Measurements from ENCODE around the gene AQP7.

DNA sequence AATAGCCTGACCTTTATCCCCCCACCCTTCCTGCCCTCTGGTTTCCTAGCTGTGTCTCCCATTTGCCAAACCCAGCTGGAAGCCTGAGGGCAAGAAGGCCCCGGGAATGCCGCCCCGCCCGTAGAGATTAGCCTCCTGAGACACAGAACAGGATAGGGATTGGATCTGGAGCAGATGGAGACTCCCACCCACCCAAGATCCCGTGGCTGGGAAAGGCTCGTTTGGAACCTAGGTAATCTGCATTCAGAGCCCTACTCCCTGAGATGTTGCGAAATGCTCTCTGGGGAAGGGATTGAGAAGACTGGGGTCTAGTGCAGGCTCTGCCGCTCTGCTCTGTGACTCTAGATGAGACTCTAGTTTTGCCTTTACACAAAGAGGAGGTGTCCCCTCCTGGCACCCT, 34.1 kb upstream of the AQP7 start:
- TF ChIP-seq, protein P1, sequence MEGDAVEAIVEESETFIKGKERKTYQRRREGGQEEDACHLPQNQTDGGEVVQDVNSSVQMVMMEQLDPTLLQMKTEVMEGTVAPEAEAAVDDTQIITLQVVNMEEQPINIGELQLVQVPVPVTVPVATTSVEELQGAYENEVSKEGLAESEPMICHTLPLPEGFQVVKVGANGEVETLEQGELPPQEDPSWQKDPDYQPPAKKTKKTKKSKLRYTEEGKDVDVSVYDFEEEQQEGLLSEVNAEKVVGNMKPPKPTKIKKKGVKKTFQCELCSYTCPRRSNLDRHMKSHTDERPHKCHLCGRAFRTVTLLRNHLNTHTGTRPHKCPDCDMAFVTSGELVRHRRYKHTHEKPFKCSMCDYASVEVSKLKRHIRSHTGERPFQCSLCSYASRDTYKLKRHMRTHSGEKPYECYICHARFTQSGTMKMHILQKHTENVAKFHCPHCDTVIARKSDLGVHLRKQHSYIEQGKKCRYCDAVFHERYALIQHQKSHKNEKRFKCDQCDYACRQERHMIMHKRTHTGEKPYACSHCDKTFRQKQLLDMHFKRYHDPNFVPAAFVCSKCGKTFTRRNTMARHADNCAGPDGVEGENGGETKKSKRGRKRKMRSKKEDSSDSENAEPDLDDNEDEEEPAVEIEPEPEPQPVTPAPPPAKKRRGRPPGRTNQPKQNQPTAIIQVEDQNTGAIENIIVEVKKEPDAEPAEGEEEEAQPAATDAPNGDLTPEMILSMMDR (IDR thresholded peaks at IDR 0.05; ENCODE audit: insufficient read depth, low read length, poor library complexity, severe bottlenecking) = no peak
- TF ChIP-seq EZH2phosphoT487 (conservative IDR thresholded peaks at IDR 0.05; ENCODE audit: low read length) = no peak

Data from SU-DHL-6 (cell line).